Dermis blood vessel endothelial cell (primary cell): Measurements from ENCODE around the gene KRTAP1-1. TPM values are rescaled to one million over a fixed set of nuclear protein-coding genes. Genes with fewer than 3 reads are reported as not detected.
A peak's percentile ranks its signal among the peaks of the same experiment; 100 is the strongest.
"Not testable (repeated sequence)": the region's sequence is repeated elsewhere in the genome, so short reads cannot be mapped to it uniquely, and the experiment has no call there.

Experiments used
- DNase-seq: peaks from one replicate; pipeline ENCODE4 v3.0.0; 2010
- total RNA-seq: library from RNA; depleted of rRNA; stranded (reverse); fragments of >200 nt; gene quantifications from 2 replicates; pipeline ENCODE4 v1.2.3, GENCODE V29; 2014

Gene KRTAP1-1
- total RNA-seq: not detected in 2 replicates

DNA sequence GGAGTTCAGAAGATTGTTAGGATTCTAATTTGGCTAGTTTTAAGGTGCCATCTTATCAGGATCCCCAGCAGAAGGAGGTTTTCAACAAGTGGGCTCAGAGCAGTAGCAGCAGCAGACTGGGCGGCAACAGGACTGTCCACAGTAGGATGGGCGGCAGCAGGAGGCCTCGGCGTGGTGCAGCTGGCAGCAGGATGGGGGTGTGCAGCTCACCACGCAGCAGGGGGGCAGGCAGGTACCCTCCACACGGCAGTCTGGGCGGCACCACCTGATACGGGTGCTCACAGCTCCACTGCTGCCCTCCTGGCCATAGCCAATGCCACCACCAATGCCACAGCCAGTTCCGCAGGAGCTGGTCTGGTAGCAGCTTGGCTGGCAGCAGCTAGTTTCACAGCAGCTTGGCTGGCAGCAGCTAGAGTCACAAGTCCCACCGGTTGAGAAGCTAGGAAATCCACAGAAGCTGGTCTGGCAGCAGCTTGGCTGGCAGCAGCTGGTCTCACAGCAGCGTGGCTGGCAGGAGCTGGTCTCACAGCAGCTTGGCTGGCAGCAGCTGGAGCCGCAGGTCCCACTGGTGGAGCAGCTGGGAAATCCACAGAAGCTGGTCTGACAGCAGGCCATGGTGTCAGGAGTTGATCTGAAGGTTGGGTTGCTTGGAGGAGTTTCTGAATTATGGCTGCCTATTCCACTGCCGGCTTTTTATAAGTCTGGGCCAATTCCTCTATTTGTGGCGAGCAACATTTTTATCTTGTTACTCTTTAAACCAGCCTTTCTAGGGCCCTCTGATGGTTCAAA is at the start of gene KRTAP1-1:
KRTAP1-1 (minus strand) TSS at position 668 of the 789 bp plus-strand sequence; CDS start at position 615, 53 bp downstream.
- not testable (repeated sequence) for DNase-seq

DNA sequence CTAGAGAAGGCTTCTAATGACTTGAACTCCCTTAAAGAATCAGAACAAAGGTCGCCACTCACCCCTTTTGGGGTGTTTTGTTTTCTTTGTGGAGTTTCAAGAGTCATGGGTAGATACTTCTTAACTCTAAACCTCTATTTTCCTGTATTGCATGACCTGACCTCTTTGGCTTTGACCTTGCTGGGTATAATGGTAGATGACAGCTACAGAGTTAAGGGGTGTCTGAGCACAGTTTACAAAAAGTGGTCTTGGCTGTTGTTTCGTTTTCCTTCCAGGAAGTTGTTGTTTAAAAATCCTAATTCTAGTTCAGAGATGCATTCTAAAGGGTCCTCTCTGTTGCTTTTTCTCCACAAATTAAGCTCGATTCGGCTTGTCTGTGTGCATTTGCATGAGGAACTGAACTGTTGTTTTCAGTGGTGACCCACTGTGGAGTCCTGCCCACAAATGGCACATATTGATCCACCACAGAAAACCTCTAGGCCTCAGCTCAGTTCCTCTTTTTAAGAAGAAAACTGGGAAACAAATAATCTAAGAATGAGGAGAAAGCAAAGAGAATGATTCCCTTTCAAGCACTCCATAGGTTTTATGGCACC is 47.6 kb upstream of the KRTAP1-1 start:
- not testable (repeated sequence) for DNase-seq

GRCh38 chr17:41084100-41084856 is 43.0 kb upstream of the KRTAP1-1 start, which contains the start of gene KRTAP4-7:
Gene KRTAP4-7 (plus strand): TSS chr17:41084150. CDS start chr17:41084207, 57 bp downstream.
- DNase-seq: not testable (repeated sequence)

DNA sequence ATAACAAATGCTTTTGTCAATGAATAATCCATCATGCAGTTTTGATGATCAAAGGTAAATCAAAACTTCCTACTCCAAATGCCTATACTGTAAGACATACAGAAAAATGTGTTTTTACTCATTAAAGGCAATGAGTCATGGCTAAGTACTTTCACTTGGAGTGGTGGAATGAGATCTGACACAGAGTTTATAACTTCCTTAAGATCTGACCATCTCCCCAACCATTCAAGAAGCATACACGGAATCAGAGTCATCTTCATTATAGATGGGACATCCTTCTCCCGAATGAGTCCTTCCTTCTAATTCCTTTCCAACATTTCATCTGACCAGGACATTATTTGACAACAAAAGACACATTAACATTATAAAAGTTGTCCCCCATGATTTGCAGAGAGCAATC is 42.2 kb upstream of the KRTAP1-1 start:
- DNase-seq: not testable (repeated sequence)

DNA sequence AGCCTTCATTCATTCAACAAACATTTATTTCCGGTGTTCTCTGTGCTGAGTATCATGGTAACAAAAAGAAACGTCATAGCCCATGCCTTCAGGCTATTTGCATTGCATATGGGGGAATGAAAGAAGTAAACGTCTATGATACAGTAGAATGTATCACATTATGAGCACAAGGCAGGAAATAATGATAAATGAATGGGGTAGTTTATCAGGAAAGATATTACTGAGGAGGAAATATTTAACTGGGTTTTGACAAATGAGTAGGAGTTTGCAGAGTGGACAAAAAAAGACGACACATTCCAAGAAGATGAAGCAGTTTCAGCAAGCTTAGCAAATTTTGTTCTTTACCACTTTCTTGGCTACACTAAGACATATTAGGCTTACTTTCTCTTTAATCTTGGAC is 41.4 kb upstream of the KRTAP1-1 start:
- DNase-seq: no peak

DNA sequence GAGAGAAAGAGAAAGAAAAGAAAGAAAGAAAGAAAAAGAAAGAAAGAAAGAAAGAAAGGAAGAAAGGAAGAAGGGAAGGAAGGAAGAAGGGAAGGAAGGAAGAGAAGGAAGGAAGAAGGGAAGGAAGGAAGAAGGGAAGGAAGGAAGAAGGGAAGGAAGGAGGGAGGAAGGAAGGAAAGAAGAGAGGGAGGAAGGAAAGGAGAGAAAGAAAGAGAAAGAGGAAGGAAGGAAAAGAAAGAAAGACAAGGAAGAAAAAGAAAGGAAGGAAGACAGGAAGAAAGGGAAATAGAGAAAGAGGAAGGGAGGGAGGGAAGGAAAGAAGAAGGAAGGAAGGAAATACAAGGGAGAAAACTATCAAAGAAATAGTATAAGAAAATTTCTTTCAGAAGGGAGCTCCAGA is 35.5 kb upstream of the KRTAP1-1 start:
- DNase-seq: no peak

- DNase-seq: no peak
These were observed 32.4 kb upstream of the KRTAP1-1 start for GRCh38 chr17:41073676-41074075.

DNA sequence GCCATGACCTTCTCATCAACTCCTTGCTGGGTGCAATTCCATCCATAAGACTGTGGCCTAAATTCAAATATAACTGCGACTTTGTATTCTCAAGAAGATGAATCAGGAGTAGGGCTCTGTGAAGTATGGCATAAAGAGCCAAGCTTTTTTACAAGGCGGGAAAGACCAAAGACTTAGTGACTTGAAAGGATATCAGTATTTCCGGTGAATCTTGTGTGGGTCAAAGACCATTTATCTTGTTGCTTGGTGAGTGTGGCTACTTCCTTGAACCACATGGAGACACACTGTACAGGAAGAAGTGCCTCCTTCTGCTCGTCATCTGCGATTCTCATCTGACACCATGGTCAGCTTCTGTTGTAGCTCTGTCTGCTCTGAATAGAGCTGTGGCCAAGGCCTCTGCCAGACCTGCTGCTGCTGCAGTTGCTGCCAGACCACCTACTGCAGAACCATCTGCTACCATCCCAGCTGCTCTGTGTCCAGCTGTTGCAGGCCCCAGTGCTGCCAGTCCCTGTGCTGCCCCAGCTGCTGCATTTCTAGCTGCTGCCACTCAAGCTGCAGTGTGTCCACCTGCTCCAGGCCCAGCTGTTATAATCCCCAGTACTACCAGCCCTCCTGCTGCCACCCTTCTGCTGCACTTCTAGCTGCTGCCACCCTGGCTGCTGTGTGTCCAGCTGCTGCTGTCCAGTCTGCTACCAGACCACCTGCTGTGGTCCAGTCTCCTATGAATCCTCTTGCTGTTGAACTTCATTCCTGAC is 30.5 kb upstream of the KRTAP1-1 start:
- no peak for DNase-seq

DNA sequence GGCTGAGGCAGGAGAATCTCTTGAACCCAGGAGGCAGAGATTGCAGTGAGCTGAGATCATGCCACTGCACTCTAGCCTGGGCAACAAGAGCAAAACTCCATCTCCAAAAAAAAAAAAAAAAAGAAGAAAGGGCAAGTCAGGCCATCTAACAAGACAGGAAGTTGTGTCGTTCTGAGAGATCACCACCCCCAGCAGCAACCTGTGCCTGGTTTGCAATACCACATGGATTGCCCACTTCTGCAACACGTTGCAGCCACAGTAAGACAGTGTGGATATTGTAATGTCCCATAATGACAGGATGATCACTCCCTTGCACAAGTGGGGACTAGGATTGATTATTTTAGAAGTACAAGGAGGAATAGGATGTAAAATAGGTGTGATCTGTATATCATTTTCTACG is 27.8 kb upstream of the KRTAP1-1 start:
- no peak for DNase-seq

DNA sequence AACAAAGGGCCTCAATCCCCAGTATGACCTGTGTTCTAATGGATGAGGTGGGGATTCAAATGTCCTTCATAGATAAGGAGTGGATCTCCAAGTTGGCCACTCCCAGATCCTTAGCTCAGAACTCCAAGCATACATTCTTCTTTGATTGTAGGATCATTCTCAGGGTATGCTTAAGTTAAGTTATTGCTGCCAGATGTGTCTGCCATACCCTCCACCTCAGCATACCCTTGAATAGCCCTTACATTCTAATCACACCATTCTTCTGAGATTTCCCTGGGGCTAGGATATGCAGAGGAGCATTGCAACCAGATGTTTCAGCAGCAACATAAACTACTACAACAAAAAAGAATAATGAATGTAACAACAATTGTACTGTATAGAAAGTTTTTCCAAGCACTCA is 26.0 kb upstream of the KRTAP1-1 start:
- DNase-seq: no peak

DNA sequence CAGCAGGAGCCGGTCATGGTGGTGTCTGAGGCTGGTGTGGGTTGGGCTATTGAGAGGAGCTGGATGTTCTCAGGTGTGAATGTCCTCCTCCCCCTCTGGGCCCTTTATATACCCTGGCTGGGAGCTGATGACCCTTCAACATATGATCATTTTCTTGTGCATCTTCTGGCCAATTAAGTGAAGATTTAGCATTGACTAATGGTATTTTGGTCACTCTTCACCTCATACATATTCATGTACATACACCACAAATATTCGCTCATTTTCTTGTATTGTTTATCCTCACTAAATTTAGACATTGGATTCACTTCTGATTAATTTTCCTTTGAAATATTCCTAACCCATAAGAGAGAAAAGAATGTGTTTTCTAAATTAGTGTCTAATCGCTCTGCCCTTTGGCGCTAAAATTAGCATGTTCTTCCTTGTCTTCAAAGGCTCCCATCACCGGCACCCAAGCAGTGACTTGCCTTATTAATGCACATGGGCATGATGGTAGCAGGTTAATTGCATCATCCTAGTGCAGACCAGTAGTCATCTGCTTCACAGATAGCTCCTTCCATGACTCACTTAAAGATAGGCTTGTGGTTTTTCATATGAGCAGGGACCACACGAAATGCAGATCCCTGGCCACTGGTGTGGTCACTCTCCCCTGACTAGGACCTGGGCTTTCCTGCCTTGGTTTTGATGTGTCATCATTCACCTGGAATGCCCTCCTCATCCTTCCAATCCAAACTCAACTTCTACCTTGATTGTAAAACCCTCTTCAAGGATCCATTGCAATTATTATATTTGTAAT is 24.8 kb upstream of the KRTAP1-1 start, which contains the start of gene KRTAP2-4:
KRTAP2-4 (minus strand) TSS at position 51 of the 796 bp plus-strand sequence; CDS start at position 17, 34 bp downstream.
- DNase-seq: no peak

DNA sequence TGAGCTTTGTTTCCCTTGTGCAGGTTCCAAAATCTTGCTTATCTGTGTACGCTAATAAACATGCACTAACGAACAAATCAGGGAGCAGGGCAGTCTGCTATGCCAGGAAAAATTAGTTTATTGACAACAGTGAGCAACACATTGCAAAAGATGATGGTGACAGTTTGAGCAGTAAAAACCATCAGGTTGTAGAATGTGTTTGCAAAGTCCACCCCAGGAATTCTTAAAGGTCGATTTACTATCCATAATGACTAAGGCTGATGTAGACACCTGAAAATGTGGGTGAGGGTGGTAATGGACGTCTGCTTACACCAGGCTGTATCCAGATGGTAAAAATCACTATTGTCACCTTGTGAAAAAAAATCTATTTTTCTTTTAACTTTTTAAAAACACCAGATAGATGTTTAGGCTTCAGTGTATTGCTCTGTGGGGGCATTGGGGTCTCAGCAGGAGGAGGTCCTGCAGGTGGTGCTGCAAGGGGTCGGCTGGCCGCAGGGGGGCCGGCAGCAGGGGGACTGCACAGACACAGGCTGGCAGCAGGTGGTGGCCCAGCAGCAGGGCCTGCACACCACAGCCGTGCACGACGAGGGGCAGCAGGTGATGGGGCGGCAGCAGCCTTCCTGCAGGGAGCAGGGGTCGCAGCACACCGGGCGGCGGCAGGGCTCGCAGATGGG is 23.9 kb upstream of the KRTAP1-1 start:
- not testable (repeated sequence) for DNase-seq

DNA sequence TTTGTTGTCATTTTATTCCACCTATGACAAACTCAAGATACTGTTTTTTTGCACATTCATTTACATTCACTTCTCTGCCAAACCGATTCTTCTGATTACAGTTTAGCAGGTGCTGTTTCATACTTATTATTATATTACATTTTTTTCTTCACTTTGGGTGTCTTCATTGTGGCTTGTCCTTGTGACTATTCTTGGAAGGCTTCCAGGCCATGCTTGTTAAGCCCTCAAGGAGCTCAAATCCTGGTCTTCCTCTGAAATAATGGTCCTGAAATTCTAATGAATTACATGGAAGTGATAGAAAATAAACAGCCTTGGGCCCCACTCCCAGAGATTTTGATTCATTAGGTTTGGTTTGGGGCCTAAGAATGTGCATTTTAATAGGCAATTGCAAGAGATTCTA is 23.1 kb upstream of the KRTAP1-1 start:
- DNase-seq: no peak

- no peak for DNase-seq
These were observed 22.2 kb upstream of the KRTAP1-1 start for GRCh38 chr17:41063449-41063848.

GRCh38 chr17:41061964-41062363 is 20.7 kb upstream of the KRTAP1-1 start:
- DNase-seq: no peak

- peak; percentile 32 for DNase-seq
These were observed 18.9 kb upstream of the KRTAP1-1 start, which contains the start of gene KRTAP2-3 for GRCh38 chr17:41060052-41060604. Gene KRTAP2-3 (minus strand): TSS chr17:41060114. CDS start chr17:41060050, 64 bp downstream.

GRCh38 chr17:41059276-41060051 is 18.2 kb upstream of the KRTAP1-1 start:
- not testable (repeated sequence) for DNase-seq

GRCh38 chr17:41058741-41059140 is 17.5 kb upstream of the KRTAP1-1 start:
- DNase-seq: no peak

- no peak for DNase-seq
These were observed 16.3 kb upstream of the KRTAP1-1 start for GRCh38 chr17:41057547-41057946.

DNA sequence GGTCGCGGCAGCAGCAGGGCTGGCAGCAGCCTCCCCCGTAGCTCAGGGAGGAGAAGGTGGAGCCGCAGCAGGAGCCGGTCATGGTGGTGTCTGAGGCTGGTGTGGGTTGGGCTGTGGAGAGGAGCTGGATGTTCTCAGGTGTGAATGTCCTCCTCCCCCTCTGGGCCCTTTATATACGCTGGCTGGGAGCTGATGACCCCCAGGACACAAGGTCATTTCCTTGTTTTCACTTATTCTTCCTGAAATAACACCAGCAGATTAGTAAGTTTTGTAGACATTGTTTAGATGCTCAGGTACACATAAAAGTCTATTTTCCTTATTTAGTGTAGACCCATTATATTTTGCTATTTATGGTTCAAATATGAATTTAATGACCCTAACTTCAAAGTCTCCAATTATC is 13.9 kb upstream of the KRTAP1-1 start, which contains the start of gene KRTAP2-2:
KRTAP2-2 (minus strand) TSS at position 101 of the 400 bp plus-strand sequence; CDS start at position 82, 19 bp downstream.
- DNase-seq: not testable (repeated sequence)
